ENCODE results near the gene UNC119. TPM values are rescaled to one million over a fixed set of nuclear protein-coding genes. Genes with fewer than 3 reads are reported as not detected.
A peak's percentile ranks its signal among the peaks of the same experiment; 100 is the strongest.

The UNC119 gene
- polyA plus RNA-seq, 1 donor (not counting 4 experiments of a cell fraction or from before 2014, with no cell fraction given), result 60.0 TPM

GRCh38 chr17:28575126-28575795 lies 22.8 kb upstream of the UNC119 start:
- no peaks in the 10 kb centered on the region for H3K9me3 ChIP-seq (ENCODE audit: control insufficient read depth, low read depth, low read length)
- no peak overlapping the region for H3K27ac ChIP-seq (ENCODE audit: control insufficient read depth, insufficient read depth, low read length)
- H3K79me2 ChIP-seq (ENCODE audit: control insufficient read depth, insufficient read depth, low read length), result peaks cover 8% of the 10 kb centered on the region
- H3K4me3 ChIP-seq (ENCODE audit: control insufficient read depth in 2 of 3, extremely low read depth in 1 of 3, insufficient read depth in 2 of 3, low read depth in 1 of 3, low read length in 3 of 3), result no peak overlapping the region
- no peaks in the 10 kb centered on the region for H3K9me1 ChIP-seq (ENCODE audit: control insufficient read depth, extremely low read depth, insufficient read depth, low read length)
- dilution Hi-C loops (cut with MboI; ENCODE audit: extremely low pct_ligation_motif_present, low sequenced_read_pairs), result no loop called here
- no peak overlapping the region for H3K9ac ChIP-seq (ENCODE audit: control insufficient read depth, extremely low read depth, insufficient read depth, low read length)
- H4K20me1 ChIP-seq (ENCODE audit: control insufficient read depth, extremely low read depth, insufficient read depth, low read length), result no peaks in the 10 kb centered on the region
- FAIRE-seq, result no peak
- H3K27me3 ChIP-seq (ENCODE audit: control insufficient read depth, extremely low read depth, insufficient read depth, low read length), result no peaks in the 10 kb centered on the region
- no peak overlapping the region for H2AFZ ChIP-seq (ENCODE audit: control insufficient read depth, low read length)
- no peak for DNase-seq (ENCODE audit: low read depth, low spot score)
- H3K36me3 ChIP-seq (ENCODE audit: control insufficient read depth in 2 of 2, extremely low read depth in 1 of 2, insufficient read depth in 2 of 2, low read length in 2 of 2), result peaks cover 12 to 25% of the 10 kb centered on the region in 2 experiments
- no peak overlapping the region for H3K4me2 ChIP-seq (ENCODE audit: control insufficient read depth, extremely low read depth, insufficient read depth, low read depth, low read length)
- H3K4me1 ChIP-seq (ENCODE audit: control insufficient read depth, extremely low read depth, insufficient read depth, low read length), result peaks cover 20% of the 10 kb centered on the region
- TF ChIP-seq CTCF (optimal IDR thresholded peaks at IDR 0.05 in 1 of 3, IDR thresholded peaks at IDR 0.05 in 1 of 3, conservative IDR thresholded peaks at IDR 0.05 in 1 of 3; ENCODE audit: extremely low read depth in 1 of 3, insufficient read depth in 2 of 3, low read length in 3 of 3) (peak in 2 of 3 experiments; percentile 16 to 17), EZH2 (IDR thresholded peaks at IDR 0.05; ENCODE audit: low read length) (no peak)

- peaks cover 21% of the 10 kb centered on the region for H3K4me1 ChIP-seq (ENCODE audit: control insufficient read depth, extremely low read depth, insufficient read depth, low read length)
- peaks cover 12 to 20% of the 10 kb centered on the region in 2 experiments for H3K36me3 ChIP-seq (ENCODE audit: control insufficient read depth in 2 of 2, extremely low read depth in 1 of 2, insufficient read depth in 2 of 2, low read length in 2 of 2)
- no peak overlapping the region for H2AFZ ChIP-seq (ENCODE audit: control insufficient read depth, low read length)
- H3K9me3 ChIP-seq (ENCODE audit: control insufficient read depth, low read depth, low read length), result no peaks in the 10 kb centered on the region
- no peak for FAIRE-seq
- H3K4me3 ChIP-seq (ENCODE audit: control insufficient read depth in 2 of 3, extremely low read depth in 1 of 3, insufficient read depth in 2 of 3, low read depth in 1 of 3, low read length in 3 of 3), result no peak overlapping the region
- no peak overlapping the region for H3K9ac ChIP-seq (ENCODE audit: control insufficient read depth, extremely low read depth, insufficient read depth, low read length)
- H4K20me1 ChIP-seq (ENCODE audit: control insufficient read depth, extremely low read depth, insufficient read depth, low read length), result no peaks in the 10 kb centered on the region
- dilution Hi-C loops (cut with MboI; ENCODE audit: extremely low pct_ligation_motif_present, low sequenced_read_pairs), result no loop called here
- TF ChIP-seq EZH2 (IDR thresholded peaks at IDR 0.05; ENCODE audit: low read length), result no peak
- TF ChIP-seq CTCF (optimal IDR thresholded peaks at IDR 0.05 in 1 of 3, IDR thresholded peaks at IDR 0.05 in 1 of 3, conservative IDR thresholded peaks at IDR 0.05 in 1 of 3; ENCODE audit: extremely low read depth in 1 of 3, insufficient read depth in 2 of 3, low read length in 3 of 3), result peak in 2 of 3 experiments; percentile 22 to 39
- peaks cover 13% of the 10 kb centered on the region for H3K79me2 ChIP-seq (ENCODE audit: control insufficient read depth, insufficient read depth, low read length)
- H3K27ac ChIP-seq (ENCODE audit: control insufficient read depth, insufficient read depth, low read length), result no peak overlapping the region
- DNase-seq (ENCODE audit: low read depth, low spot score), result no peak
- H3K9me1 ChIP-seq (ENCODE audit: control insufficient read depth, extremely low read depth, insufficient read depth, low read length), result no peaks in the 10 kb centered on the region
- H3K4me2 ChIP-seq (ENCODE audit: control insufficient read depth, extremely low read depth, insufficient read depth, low read depth, low read length), result no peak overlapping the region
- no peaks in the 10 kb centered on the region for H3K27me3 ChIP-seq (ENCODE audit: control insufficient read depth, extremely low read depth, insufficient read depth, low read length)
These were observed 22.1 kb upstream of the UNC119 start for GRCh38 chr17:28574526-28574925.
